Pancreas (tissue), 10 donors: Measurements from ENCODE around the gene LRRC49. TPM values are rescaled to one million over a fixed set of nuclear protein-coding genes. Genes with fewer than 3 reads are reported as not detected.
A peak's percentile ranks its signal among the peaks of the same experiment; 100 is the strongest.
"Not testable (repeated sequence)": the region's sequence is repeated elsewhere in the genome, so short reads cannot be mapped to it uniquely, and the experiment has no call there.

Source experiments
- ATAC-seq, 4 donors: fragments of 200-7000 bp; cut with Tn5 transposase; one replicate each; pipeline versions ENCODE4 v1.8.0 to v1.9.1; 2020; ENCODE audit warnings: mild to moderate bottlenecking in 4 of 4, moderate library complexity in 4 of 4
- DNase-seq, 6 donors: peaks; one replicate each; pipeline ENCODE4 v3.0.0-alpha.2; 2020
- FAIRE-seq: peaks from 2 replicates; lab custom pipeline; 2012; peaks lifted over from hg19 to GRCh38; lab: Jason Lieb, UNC
- H3K27ac ChIP-seq, 4 donors: fragments of 200-600 bp; sonication (generic); 1 replicate in 3 of 4; 2 replicates in 1 of 4; pipeline versions ENCODE4 v1.5.0 to v1.8.0; 2020
- H3K27me3 ChIP-seq, 4 donors: fragments of 200-600 bp; one replicate each; pipeline ENCODE4 v1.8.0; 2021
- H3K36me3 ChIP-seq, 3 donors: fragments of 200-600 bp; sonication (generic) in 1 of 3; one replicate each; pipeline versions ENCODE4 v1.5.0 to v1.8.0; 2020 to 2021
- H3K4me1 ChIP-seq, 3 donors: fragments of 200-600 bp; one replicate each; pipeline ENCODE4 v1.8.0; 2021
- H3K4me3 ChIP-seq, 4 donors: fragments of 200-600 bp; sonication (generic) in 2 of 4; one replicate each; pipeline versions ENCODE4 v1.5.0 to v1.8.0; 2020 to 2021
- H3K9me3 ChIP-seq, 4 donors: fragments of 200-600 bp; one replicate each; pipeline ENCODE4 v1.8.0; 2021
- CTCF ChIP-seq, 4 donors: fragments of 200-600 bp; sonication (generic) in 3 of 4; IDR thresholded peaks; one replicate each; pipeline versions ENCODE4 v1.5.0 to v1.8.0; 2021; ENCODE audit warnings: antibody characterized with exemption in 4 of 4
- WGBS, 2 donors: extraction: QIAGEN DNeasy Blood & Tissue Kit; methylation state at CpG; one replicate each; pipeline ENCODE4 v1.1.7; 2013; 5-methylcytosine and 5-hydroxymethylcytosine counted together
- intact Hi-C, 3 donors: fragments of 100-400 bp; cut with DNase I; formaldehyde crosslinking; loops; one replicate each; pipeline versions ENCODE4 v1.11.1 to v1.14.2; 2022
- polyA plus RNA-seq, 2 donors: library from polyadenylated mRNA; stranded (reverse); fragments of 200-250 nt; gene quantifications; one replicate each; pipeline ENCODE4 v1.2.3, GENCODE V29; 2013
- total RNA-seq, 6 donors: library from RNA; stranded (reverse); fragmentation: NEBNext Ultra II Directional in 4 of 6; extraction: Animal tissue kit (Norgen Biotek cat#: 25700) in 4 of 6; gene quantifications; one replicate each; pipeline versions ENCODE4 v1.2.1 to v1.2.4, GENCODE V29; 2021 to 2023
- donor health status: healthy with polysubstance abuse.
- donor health status: DM: no; HTN: no; CAD: no; lungs with moderate emphysema.
- donor health status: DM: no; HTN: no; CAD: no.
- donor health status: control.
- donor health status: control.
- donor health status: Bipolar disorder and iron deficiency.
- donor health status: DM: yes; HTN: yes; CAD: no.
- donor health status: DM: no; HTN: no; CAD: no.
- donor health status: DM: no; HTN: no; CAD: no.
- donor health status: DM: yes; HTN: yes; CAD: no.

The LRRC49 gene
- total and polyA plus RNA-seq, 8 donors = 1.7 to 6.4 (median 4.0) TPM

- WGBS, 2 donors = 66 to 68% methylated on average over 3 of the region's 3 CpGs
- H3K36me3 ChIP-seq = no peaks in the 10 kb centered on the region
- no peak overlapping the region for H3K27ac ChIP-seq
- ATAC-seq (no peak), DNase-seq (no peak), FAIRE-seq (no peak)
- H3K4me3 ChIP-seq = no peak overlapping the region
- H3K9me3 ChIP-seq = no peaks in the 10 kb centered on the region
- H3K27me3 ChIP-seq = no peaks in the 10 kb centered on the region
- intact Hi-C loops = no loop called here
- no peak for TF ChIP-seq CTCF (IDR thresholded peaks at IDR 0.05)
- no peaks in the 10 kb centered on the region for H3K4me1 ChIP-seq
Measured at GRCh38 chr15:70869346-70869745, 23.3 kb upstream of the LRRC49 start.

- H3K36me3 ChIP-seq = no peaks in the 10 kb centered on the region
- H3K27ac ChIP-seq = no peak overlapping the region
- TF ChIP-seq CTCF (IDR thresholded peaks at IDR 0.05) = no peak
- peak in 1 of 4 donors; percentile 34 for ATAC-seq
- no peaks in the 10 kb centered on the region for H3K9me3 ChIP-seq
- H3K4me1 ChIP-seq = no peaks in the 10 kb centered on the region
- H3K27me3 ChIP-seq = no peaks in the 10 kb centered on the region
- intact Hi-C loops = loop anchor here in 1 of 3 donors (10.0 kb wide), 1 partner anchor 45 kb away; no protein-coding TSS in a partner anchor
- no peak for DNase-seq
- H3K4me3 ChIP-seq = no peak overlapping the region
- FAIRE-seq = no peak
Measured at GRCh38 chr15:70870051-70870450, 22.6 kb upstream of the LRRC49 start.

GRCh38 chr15:70871490-70871889 is 21.1 kb upstream of the LRRC49 start:
- H3K4me1 ChIP-seq, H3K27me3 ChIP-seq, H3K4me3 ChIP-seq, H3K36me3 ChIP-seq, ATAC-seq, H3K9me3 ChIP-seq, H3K27ac ChIP-seq, FAIRE-seq: not testable (repeated sequence)
- intact Hi-C loops = loop anchor here in 1 of 3 donors (10.0 kb wide), 1 partner anchor 47 kb away; no protein-coding TSS in a partner anchor
- peak in 1 of 6 donors; percentile 54 for DNase-seq
- 89 to 91% methylated on average over 34 of the region's 34 CpGs for WGBS, 2 donors

- no peak for TF ChIP-seq CTCF (IDR thresholded peaks at IDR 0.05)
- WGBS, 2 donors = 74 to 87% methylated on average over 2 of the region's 2 CpGs
- ATAC-seq = no peak
- Histone ChIP-seq H3K4me3 (no peak overlapping the region), H3K9me3 (no peaks in the 10 kb centered on the region), H3K36me3 (no peaks in the 10 kb centered on the region), H3K27me3 (no peaks in the 10 kb centered on the region), H3K4me1 (no peaks in the 10 kb centered on the region), H3K27ac (no peak overlapping the region)
- no peak for FAIRE-seq
- intact Hi-C loops = loop anchor here in 1 of 3 donors (10.0 kb wide), 1 partner anchor 49 kb away; no protein-coding TSS in a partner anchor
- no peak for DNase-seq
Measured at GRCh38 chr15:70873232-70874054, 19.2 kb upstream of the LRRC49 start.

GRCh38 chr15:70875001-70875782 is 17.4 kb upstream of the LRRC49 start:
- WGBS, 2 donors = 64 to 74% methylated on average over 7 of the region's 7 CpGs

More at GRCh38 chr15:70875001-70875782, 17.4 kb upstream of the LRRC49 start:
- intact Hi-C loops = loop anchor here in 1 of 3 donors (10.0 kb wide), 1 partner anchor 50 kb away; no protein-coding TSS in a partner anchor
- Histone ChIP-seq H3K4me3 (no peak overlapping the region), H3K9me3 (no peaks in the 10 kb centered on the region), H3K27me3 (no peaks in the 10 kb centered on the region), H3K4me1 (no peaks in the 10 kb centered on the region), H3K27ac (no peak overlapping the region), H3K36me3 (no peaks in the 10 kb centered on the region)
- ATAC-seq (peak in 3 of 4 donors; percentile 38 to 56 (median 53)), FAIRE-seq (no peak), DNase-seq (no peak)
- peak in 1 of 4 donors; percentile 9 for TF ChIP-seq CTCF (IDR thresholded peaks at IDR 0.05)
